Subcutaneous abdominal adipose tissue (tissue), 5 donors: ENCODE data around the gene CORIN.
"Not testable (repeated sequence)": the region's sequence is repeated elsewhere in the genome, so short reads cannot be mapped to it uniquely, and the experiment has no call there.

Source experiments
- H3K27ac ChIP-seq: one replicate; pipeline ENCODE4 v1.7.0; 2013; ENCODE audit warnings: low read depth, mild to moderate bottlenecking, inconsistent platforms, low read length, moderate library complexity
- H3K27me3 ChIP-seq, 5 donors: one replicate each; pipeline ENCODE4 v1.7.0; 2013; ENCODE audit warnings: low read length in 5 of 5, inconsistent platforms in 1 of 5; ENCODE audit not compliant: control insufficient read depth in 5 of 5, insufficient read depth in 4 of 5
- H3K36me3 ChIP-seq, 5 donors: one replicate each; pipeline ENCODE4 v1.7.0; 2013; ENCODE audit warnings: low read length in 5 of 5; ENCODE audit not compliant: control insufficient read depth in 5 of 5, insufficient read depth in 5 of 5
- H3K4me1 ChIP-seq, 5 donors: one replicate each; pipeline ENCODE4 v1.7.0; 2013; ENCODE audit warnings: low read length in 5 of 5, mild to moderate bottlenecking in 3 of 5, moderate library complexity in 1 of 5; ENCODE audit not compliant: control insufficient read depth in 5 of 5, insufficient read depth in 5 of 5
- H3K4me3 ChIP-seq, 5 donors: one replicate each; pipeline ENCODE4 v1.7.0; 2013; ENCODE audit warnings: low read length in 5 of 5, low read depth in 1 of 5
- H3K9ac ChIP-seq, 5 donors: one replicate each; pipeline ENCODE4 v1.7.0; 2013; ENCODE audit warnings: low read length in 5 of 5, mild to moderate bottlenecking in 4 of 5, moderate library complexity in 3 of 5
- H3K9me3 ChIP-seq, 5 donors: one replicate each; pipeline ENCODE4 v1.7.0; 2013; ENCODE audit warnings: low read length in 5 of 5; ENCODE audit not compliant: control insufficient read depth in 5 of 5
- donor health status: healthy.
- donor health status: healthy.
- donor health status: healthy.
- donor health status: healthy.
- donor health status: healthy.

The CORIN gene

DNA sequence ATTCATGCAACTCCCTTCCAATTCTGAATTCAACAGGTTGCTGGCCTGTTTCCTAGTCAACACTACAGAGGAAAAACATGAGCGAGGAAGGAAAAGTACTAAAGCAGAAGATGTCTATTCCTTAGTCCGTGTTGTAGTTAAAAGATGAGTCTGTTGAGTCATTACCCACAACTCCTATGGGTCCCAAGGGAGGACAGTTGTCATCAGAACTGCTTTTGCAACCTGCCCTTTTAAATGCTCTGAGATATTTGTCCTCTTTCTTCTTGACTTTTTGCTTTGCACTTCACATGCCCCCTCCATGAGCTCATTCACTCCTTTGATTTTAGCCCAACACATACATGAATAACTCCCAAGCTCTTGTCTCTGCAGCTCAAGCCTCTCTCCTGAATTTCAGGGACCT, 119.2 kb downstream of the CORIN start:
- Histone ChIP-seq H3K9me3 (no peaks in the 10 kb centered on the region), H3K36me3 (no peaks in the 10 kb centered on the region), H3K27ac (peak overlapping the region; percentile 48), H3K4me1 (peaks cover 0 to 40% (median 18%) of the 10 kb centered on the region in 5 donors), H3K4me3 (no peak overlapping the region), H3K9ac (no peak overlapping the region), H3K27me3 (no peaks in the 10 kb centered on the region)

DNA sequence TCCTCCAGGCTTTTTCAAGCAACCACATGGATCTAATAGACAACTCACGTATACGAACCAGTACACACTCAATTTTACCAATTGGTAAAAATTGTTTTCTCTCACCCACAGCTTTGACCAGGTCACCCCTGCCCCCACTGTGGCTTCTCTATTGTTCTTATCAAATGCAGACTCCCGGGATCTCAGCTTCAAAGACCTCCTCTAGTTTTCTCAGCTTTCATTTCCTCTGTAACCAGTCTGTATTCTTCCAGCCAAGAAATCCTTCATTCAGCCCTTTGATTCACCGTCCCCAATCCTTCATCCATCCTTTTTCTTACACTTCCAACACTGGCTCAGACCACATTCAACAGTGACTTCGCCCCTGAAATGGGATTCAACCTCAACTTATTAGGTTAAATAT, 120.7 kb downstream of the CORIN start:
- Histone ChIP-seq H3K9ac (no peak overlapping the region), H3K9me3 (no peaks in the 10 kb centered on the region), H3K4me1 (peaks cover 0 to 40% (median 18%) of the 10 kb centered on the region in 5 donors), H3K36me3 (no peaks in the 10 kb centered on the region), H3K4me3 (no peak overlapping the region), H3K27ac (peak overlapping the region; percentile 3), H3K27me3 (no peaks in the 10 kb centered on the region)

DNA sequence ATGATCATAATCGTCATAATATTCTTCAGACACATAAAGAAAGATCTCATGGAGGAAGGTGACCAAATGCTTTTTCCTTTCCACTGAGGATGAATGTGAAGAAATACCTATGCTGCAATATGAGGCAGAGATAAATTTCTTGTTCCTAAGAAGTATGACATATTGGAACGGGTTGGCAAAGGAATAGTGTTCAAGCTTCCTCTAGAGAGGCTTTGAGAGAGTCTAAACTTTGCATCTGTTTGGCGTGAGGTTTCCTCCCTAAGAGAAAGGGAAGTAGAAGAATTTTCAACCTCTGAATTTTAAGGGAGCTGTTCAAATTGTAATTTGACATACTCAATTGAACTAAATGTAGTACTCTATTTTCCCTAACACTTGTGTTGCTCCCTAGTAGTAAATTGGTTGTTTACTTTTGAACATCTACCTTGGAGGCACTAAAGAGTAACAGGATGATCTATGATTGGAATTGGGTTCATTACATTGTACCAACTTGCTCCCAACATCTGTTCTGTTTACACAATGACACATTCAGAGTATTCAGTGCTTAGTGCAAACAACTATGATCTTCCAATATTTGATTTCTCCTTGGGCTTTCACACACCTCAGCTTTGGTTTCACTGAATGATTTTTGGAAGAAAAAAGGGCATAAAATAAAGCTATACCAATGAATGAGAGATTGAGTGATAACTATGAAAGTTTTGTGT, 122.0 kb downstream of the CORIN start:
- Histone ChIP-seq H3K36me3 (no peaks in the 10 kb centered on the region), H3K27me3 (no peaks in the 10 kb centered on the region), H3K4me3 (no peak overlapping the region), H3K27ac (peak overlapping the region; percentile 69), H3K9me3 (no peaks in the 10 kb centered on the region), H3K4me1 (peaks cover 0 to 40% (median 18%) of the 10 kb centered on the region in 5 donors), H3K9ac (no peak overlapping the region)

DNA sequence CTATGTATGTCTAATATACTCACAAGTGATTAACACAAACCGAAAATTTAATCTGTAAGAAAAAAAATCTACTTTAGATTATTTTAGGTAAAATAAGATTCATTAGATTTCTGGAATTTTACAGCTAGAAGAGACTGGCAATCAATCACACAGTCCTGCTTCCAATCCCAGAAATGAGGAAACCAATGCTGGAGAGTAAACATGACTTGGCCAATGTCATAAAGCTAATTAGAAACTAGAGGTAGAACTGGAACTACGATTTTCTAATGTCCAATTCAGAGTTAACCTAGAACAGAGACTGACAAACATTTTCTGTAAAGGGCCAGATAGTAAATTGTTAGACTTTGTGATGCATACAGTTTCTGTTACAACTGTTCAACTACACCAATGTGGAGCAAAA, 123.6 kb downstream of the CORIN start:
- H3K27ac ChIP-seq = peak overlapping the region; percentile 69
- no peak overlapping the region for H3K4me3 ChIP-seq
- no peaks in the 10 kb centered on the region for H3K36me3 ChIP-seq
- no peaks in the 10 kb centered on the region for H3K9me3 ChIP-seq
- H3K9ac ChIP-seq = peak overlapping the region in 1 of 5 donors; percentile 28
- H3K4me1 ChIP-seq = peaks cover 0 to 45% (median 20%) of the 10 kb centered on the region in 5 donors
- no peaks in the 10 kb centered on the region for H3K27me3 ChIP-seq

DNA sequence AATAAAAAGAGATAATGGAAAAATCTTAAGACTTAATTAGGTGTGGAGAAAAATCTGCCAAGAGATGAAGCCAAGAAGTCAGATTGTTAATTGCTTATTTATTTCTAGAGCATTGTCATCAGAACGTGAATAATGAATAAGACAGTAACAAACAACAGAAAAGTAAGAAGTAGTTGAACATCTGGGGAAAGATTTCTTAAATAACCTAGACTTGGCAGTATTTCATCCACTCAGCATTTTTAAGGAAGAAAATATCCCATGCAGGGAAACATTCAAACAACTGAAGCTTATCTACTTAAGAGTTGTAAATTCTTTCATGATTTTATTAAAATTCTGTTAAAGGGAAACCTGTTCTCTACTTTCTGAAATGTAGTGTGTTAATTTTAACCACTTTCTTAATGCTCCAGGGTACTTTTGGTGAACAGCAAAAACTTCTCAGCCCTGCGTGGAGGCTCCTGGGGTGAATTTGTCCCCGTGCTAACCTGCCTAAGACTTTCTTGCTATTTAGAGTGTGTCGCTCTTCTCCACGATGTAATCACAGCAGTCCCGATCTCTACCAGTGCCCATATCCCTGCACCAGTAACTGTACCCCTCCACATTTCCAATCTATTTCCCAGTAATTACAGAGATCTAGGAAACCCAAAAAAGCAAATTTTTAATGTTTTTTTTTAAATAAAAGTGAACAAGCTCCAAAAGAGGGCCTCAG, 124.6 kb downstream of the CORIN start:
- no peaks in the 10 kb centered on the region for H3K27me3 ChIP-seq
- no peak overlapping the region for H3K4me3 ChIP-seq
- peak overlapping the region in 1 of 5 donors; percentile 24 for H3K9ac ChIP-seq
- H3K9me3 ChIP-seq = no peaks in the 10 kb centered on the region
- H3K4me1 ChIP-seq = peaks cover 0 to 38% (median 15%) of the 10 kb centered on the region in 5 donors
- H3K27ac ChIP-seq = peak overlapping the region; percentile 69
- no peaks in the 10 kb centered on the region for H3K36me3 ChIP-seq

DNA sequence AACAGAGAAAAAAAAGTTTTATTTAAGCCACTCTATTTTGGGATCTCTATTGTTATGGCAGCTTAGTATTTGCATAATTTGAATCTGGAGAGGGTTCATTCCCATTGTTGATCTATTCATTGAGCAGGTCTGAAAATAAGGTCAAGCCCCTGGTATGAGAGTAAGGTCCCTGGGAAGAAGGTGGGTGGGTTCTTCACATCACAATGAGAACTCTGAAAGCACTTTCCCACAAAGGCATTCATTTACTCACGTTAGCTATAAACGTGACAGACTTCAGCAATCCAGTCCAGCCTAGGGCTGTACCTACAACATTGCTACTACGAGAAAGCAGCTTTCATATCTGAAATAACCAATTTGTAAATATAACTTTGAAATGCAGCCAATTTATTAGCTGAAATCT, 126.2 kb downstream of the CORIN start:
- H3K4me3 ChIP-seq = no peak overlapping the region
- peaks cover 0 to 31% (median 9%) of the 10 kb centered on the region in 5 donors for H3K4me1 ChIP-seq
- H3K36me3 ChIP-seq = no peaks in the 10 kb centered on the region
- H3K9me3 ChIP-seq = no peaks in the 10 kb centered on the region
- H3K27me3 ChIP-seq = no peaks in the 10 kb centered on the region
- no peak overlapping the region for H3K9ac ChIP-seq
- H3K27ac ChIP-seq = no peak overlapping the region

DNA sequence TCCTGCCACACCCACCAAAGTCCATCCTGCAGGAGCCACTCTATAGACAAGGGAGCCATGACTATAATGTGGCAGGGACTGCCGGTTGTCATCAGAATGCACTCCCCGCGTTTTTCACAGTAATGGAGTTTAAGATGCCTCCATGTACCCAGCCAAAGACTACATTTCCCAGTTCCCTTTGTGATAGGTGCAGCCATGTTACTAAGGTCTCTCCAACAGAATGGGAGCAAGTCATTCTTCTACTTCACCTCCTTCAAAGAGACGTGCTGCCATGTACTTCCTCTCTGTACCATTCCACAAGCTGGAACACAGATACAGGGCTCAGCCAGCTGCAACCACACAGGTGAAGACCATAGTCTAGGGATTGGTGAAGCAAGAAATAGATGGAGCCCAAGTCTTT, 126.7 kb downstream of the CORIN start:
- H3K9me3 ChIP-seq = no peaks in the 10 kb centered on the region
- no peaks in the 10 kb centered on the region for H3K36me3 ChIP-seq
- peaks cover 0 to 31% (median 9%) of the 10 kb centered on the region in 5 donors for H3K4me1 ChIP-seq
- H3K4me3 ChIP-seq = no peak overlapping the region
- H3K27ac ChIP-seq = no peak overlapping the region
- no peaks in the 10 kb centered on the region for H3K27me3 ChIP-seq
- no peak overlapping the region for H3K9ac ChIP-seq

DNA sequence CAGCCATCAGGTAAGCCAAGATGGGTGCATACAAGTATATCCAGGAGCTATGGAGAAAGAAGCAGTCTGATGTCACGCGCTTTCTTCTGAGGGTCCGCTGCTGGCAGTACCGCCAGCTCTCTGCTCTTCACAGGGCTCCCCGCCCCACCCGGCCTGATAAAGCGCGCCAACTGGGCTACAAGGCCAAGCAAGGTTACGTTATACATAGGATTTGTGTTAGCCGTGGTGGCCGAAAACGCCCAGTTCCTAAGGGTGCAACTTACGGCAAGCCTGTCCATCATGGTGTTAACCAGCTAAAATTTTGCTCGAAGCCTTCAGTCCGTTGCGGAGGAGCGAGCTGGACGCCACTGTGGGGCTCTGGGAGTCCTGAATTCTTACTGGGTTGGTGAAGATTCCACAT, 131.5 kb downstream of the CORIN start:
- H3K27me3 ChIP-seq, H3K27ac ChIP-seq, H3K36me3 ChIP-seq, H3K4me3 ChIP-seq, H3K9me3 ChIP-seq, H3K9ac ChIP-seq: not testable (repeated sequence)
- H3K4me1 ChIP-seq = peaks cover 0 to 25% (median 8%) of the 10 kb centered on the region in 5 donors

DNA sequence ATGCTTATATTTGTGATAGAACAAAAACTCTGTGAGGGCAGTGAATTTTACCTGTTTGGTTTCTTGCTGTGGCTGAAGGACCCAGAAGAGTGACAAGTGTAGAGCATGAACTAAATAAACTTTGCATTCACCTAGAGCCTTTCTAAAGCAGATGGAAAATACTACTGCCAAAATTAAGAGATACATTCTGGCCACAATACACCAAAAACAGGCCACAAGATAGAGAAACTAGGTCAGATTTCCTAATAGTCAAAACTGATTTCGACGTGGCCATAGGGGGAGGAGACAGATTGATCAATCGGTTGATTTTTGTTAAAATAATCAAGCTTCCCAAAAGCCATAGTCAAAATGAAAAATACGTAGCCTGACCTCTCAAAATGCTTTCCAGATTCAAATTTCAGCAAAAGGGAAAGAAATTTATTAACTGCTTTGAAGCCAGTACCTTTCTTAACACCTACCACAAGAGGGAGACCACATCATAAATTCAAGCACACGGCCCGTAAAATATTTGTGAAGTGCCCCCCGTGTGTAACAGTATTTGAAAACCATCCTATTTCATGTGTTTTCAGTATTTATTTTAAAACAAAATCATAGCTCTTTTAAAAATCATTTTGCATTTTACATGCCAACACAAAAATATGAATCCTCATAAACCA, 132.4 kb downstream of the CORIN start:
- Histone ChIP-seq H3K27me3 (peaks cover 0 to 2% (median 0%) of the 10 kb centered on the region in 5 donors), H3K27ac (no peak overlapping the region), H3K4me3 (peak overlapping the region in 1 of 5 donors; percentile 12), H3K36me3 (no peaks in the 10 kb centered on the region), H3K4me1 (peaks cover 0 to 23% (median 7%) of the 10 kb centered on the region in 5 donors), H3K9ac (peak overlapping the region in 2 of 5 donors; percentile 3 to 46), H3K9me3 (no peaks in the 10 kb centered on the region)
